ENCODE data around the gene LITAF. TPM values are rescaled to one million over a fixed set of nuclear protein-coding genes. Genes with fewer than 3 reads are reported as not detected.
"Not testable (repeated sequence)": the region's sequence is repeated elsewhere in the genome, so short reads cannot be mapped to it uniquely, and the experiment has no call there.

The LITAF gene
- total RNA-seq, 1 donor from 2014 or later = 124 TPM

DNA sequence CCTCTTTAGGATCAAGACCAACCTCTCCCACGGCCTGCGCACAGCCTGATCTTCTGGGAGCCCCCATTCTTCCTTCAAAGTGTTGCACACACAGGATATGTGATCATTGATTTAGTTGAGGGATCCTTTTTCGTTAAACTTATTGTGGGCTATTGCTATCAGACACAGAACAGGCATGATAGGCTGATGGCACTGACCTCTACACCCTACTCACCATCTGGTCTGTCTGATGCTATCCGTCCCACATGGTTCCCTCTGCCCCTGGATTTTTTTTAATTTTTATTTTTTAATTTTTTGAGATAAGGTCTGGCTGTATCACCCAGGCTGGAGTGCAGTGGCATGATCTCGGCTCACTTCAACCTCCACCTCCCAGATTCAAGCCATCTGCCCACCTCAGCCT lies 19.2 kb upstream of the LITAF start:
- no peaks in the 10 kb centered on the region for H3K36me3 Mint-ChIP-seq (ENCODE audit: low read depth)
- H3K27ac Mint-ChIP-seq = no peak overlapping the region
- H3K4me1 Mint-ChIP-seq = peaks cover 5% of the 10 kb centered on the region
- CTCF ChIA-PET = no interaction called here
- POLR2A ChIA-PET = no interaction called here
- no peaks in the 10 kb centered on the region for H3K27me3 Mint-ChIP-seq
- no peaks in the 10 kb centered on the region for H3K9me3 Mint-ChIP-seq
- TF ChIP-seq, protein P1, sequence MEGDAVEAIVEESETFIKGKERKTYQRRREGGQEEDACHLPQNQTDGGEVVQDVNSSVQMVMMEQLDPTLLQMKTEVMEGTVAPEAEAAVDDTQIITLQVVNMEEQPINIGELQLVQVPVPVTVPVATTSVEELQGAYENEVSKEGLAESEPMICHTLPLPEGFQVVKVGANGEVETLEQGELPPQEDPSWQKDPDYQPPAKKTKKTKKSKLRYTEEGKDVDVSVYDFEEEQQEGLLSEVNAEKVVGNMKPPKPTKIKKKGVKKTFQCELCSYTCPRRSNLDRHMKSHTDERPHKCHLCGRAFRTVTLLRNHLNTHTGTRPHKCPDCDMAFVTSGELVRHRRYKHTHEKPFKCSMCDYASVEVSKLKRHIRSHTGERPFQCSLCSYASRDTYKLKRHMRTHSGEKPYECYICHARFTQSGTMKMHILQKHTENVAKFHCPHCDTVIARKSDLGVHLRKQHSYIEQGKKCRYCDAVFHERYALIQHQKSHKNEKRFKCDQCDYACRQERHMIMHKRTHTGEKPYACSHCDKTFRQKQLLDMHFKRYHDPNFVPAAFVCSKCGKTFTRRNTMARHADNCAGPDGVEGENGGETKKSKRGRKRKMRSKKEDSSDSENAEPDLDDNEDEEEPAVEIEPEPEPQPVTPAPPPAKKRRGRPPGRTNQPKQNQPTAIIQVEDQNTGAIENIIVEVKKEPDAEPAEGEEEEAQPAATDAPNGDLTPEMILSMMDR (IDR thresholded peaks at IDR 0.05) = no peak
- intact Hi-C loops (cut with micrococcal nuclease) = no loop called here
- H3K4me3 Mint-ChIP-seq = no peak overlapping the region
- ATAC-seq (ENCODE audit: low read depth) (no peak), DNase-seq (no peak)

DNA sequence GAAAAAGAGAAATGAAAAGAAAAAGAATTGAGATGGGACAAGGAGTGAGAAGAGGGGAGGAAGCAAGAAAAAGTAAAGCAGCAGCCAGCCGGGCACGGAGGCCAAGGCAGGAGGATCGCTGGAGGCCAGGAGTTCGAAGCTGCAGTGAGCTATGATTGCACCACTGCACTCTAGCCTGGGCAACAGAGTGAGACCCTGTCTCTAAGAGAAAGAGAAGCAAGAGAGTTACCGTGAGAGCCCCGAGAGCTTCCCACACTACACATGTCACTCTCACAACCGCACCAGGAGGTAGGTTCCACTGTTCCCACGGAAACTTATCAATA lies 18.8 kb upstream of the LITAF start:
- POLR2A ChIA-PET = no interaction called here
- CTCF ChIA-PET = no interaction called here
- ATAC-seq (ENCODE audit: low read depth) (no peak), DNase-seq (no peak)
- Mint-ChIP-seq H3K27me3 (peaks cover under 1% of the 10 kb centered on the region), H3K9me3 (no peaks in the 10 kb centered on the region), H3K4me3 (no peak overlapping the region), H3K36me3 (ENCODE audit: low read depth) (no peaks in the 10 kb centered on the region), H3K27ac (no peak overlapping the region), H3K4me1 (peaks cover 5% of the 10 kb centered on the region)
- TF ChIP-seq, protein P1 (IDR thresholded peaks at IDR 0.05) = no peak
- intact Hi-C loops (cut with micrococcal nuclease) = no loop called here

DNA sequence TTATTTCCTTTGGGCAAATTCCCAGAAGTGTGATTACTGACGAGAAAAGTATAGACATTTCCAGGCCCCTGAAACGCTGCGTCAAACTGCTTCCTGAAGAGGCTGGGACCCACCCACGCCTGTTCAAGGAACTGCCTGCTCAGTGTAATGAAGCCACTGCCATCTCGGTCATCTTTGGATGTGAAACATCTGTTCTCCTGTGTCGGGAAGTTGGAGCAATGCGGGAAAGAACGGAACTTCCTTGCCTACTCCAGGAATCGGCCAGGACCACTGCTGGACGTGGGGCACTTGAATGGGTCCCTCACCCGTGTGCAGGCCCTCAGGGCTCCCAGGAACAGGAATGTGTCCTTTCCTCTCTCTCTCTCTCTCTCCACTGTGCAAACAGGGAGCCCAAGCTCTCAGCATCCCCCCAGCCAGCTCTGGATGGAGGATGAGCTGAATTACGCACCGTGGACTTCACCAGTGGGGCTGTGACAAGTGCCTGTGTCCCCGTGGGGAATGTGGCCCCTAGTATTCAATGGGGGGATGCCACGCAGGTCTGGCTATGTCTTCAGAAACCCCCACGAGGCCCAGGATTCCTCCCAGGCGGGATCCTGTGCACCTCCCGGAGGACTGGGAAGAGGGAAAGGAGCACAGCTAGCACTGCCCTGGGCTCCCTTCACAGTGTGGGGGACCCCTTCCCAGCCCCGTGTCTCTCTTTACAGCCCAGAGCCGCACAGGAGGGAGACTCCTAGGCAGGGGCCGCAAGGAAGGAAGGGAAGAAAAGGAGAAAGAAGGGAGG lies 18.3 kb upstream of the LITAF start:
- Mint-ChIP-seq H3K9me3 (no peaks in the 10 kb centered on the region), H3K4me1 (peaks cover 5% of the 10 kb centered on the region), H3K4me3 (no peak overlapping the region), H3K27ac (no peak overlapping the region), H3K27me3 (peaks cover 2% of the 10 kb centered on the region), H3K36me3 (ENCODE audit: low read depth) (no peaks in the 10 kb centered on the region)
- DNase-seq (no peak), ATAC-seq (ENCODE audit: low read depth) (no peak)
- TF ChIP-seq, protein P1 (IDR thresholded peaks at IDR 0.05) = no peak
- CTCF ChIA-PET = no interaction called here
- intact Hi-C loops (cut with micrococcal nuclease) = no loop called here
- POLR2A ChIA-PET = no interaction called here

DNA sequence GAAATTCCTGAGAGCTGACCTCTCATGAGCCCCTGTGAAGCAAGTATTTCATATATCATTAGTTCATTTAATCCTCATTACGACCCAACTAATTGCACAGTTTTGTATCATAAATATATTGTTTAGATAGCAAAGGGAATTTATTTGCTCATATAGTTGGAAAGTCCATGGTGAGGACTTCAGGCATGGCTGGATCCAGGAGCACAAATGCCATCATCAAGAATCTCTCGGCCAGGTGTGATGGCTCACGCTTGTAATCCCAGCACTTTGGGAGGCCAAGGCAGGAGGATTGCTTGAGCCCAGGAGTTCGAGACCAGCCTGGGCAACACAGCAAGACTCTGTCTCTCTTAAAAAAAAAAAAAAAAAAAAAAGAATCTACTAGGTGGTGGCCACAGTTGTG lies 17.6 kb upstream of the LITAF start:
- H3K36me3 Mint-ChIP-seq (ENCODE audit: low read depth); H3K27me3 Mint-ChIP-seq; CTCF ChIA-PET; ATAC-seq (ENCODE audit: low read depth); intact Hi-C loops (cut with micrococcal nuclease); H3K27ac Mint-ChIP-seq; H3K4me3 Mint-ChIP-seq; H3K9me3 Mint-ChIP-seq; DNase-seq; H3K4me1 Mint-ChIP-seq: not testable (repeated sequence)
- POLR2A ChIA-PET = interaction anchor here (1.1 to 1.4 kb wide), 2 partner anchors 9 to 15 kb away, joined by 3 to 4 read pairs; no protein-coding TSS in a partner anchor

DNA sequence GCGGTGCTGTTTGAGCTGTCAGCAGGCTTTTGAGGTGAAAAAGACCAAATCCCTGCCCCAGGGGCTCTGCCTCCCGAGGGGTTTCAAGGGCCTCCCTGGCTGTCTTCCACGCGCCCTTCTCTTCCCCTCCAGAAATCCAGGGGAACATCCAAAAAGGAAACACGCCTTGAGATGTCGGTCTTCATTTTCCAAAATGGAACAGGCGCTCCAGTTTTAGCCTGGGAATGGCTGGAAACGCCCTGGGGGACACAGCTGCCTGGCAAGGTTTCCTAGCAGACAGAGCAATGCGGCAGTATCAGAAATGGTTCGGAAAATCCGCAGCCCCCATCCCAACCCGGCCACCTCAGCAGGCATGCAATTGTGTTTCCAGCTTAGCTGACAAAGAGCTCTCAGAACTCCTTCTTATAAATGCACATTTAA lies 16.6 kb upstream of the LITAF start:
- Mint-ChIP-seq H3K9me3 (no peaks in the 10 kb centered on the region), H3K27me3 (peaks cover 2% of the 10 kb centered on the region), H3K4me1 (peaks cover 4% of the 10 kb centered on the region), H3K4me3 (no peak overlapping the region), H3K27ac (no peak overlapping the region), H3K36me3 (ENCODE audit: low read depth) (no peaks in the 10 kb centered on the region)
- POLR2A ChIA-PET = interaction anchor here (1.1 to 1.6 kb wide), 4 partner anchors 10 to 23 kb away, joined by 3 to 5 read pairs (median 4); partner anchors contain the start of gene LITAF
- CTCF ChIA-PET = no interaction called here
- no peak for ATAC-seq (ENCODE audit: low read depth)
- DNase-seq = no peak
- TF ChIP-seq, protein P1 (IDR thresholded peaks at IDR 0.05) = no peak
- intact Hi-C loops (cut with micrococcal nuclease) = no loop called here

Data from activated B cell treated with CpG ODN at 0.5 μM for 24 hours (primary cell).